Measurements from ENCODE around the gene OR2L8. TPM values are rescaled to one million over a fixed set of nuclear protein-coding genes. Genes with fewer than 3 reads are reported as not detected.
A peak's percentile ranks its signal among the peaks of the same experiment; 100 is the strongest.

The OR2L8 gene
- not detected for total RNA-seq

DNA sequence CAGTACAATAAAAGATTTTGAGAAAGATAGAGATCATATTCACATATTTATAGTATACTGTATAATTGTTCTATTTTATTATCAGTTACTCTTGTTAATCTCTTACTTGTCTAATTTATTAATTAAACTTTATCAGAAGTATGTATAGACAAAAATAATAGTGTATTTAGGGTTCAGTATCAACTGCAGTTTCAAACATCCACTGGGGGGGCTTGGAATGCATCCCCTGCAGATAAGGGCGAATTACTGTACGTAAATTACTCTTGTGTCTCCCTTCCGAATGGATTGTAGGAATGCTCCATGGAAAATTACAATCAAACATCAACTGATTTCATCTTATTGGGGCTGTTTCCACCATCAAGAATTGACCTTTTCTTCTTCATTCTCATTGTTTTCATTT lies at the start of gene OR2L8:
TSS of gene OR2L8 (plus strand) at position 301 of the 400 bp plus-strand sequence. CDS start at position 301, 0 bp downstream.
- Histone ChIP-seq H3K27ac (replicated peaks in 1 of 4) (no peak within 1 kb of the TSS), H3K36me3 (no peaks in the 10 kb centered on the region), H3K9me3 (peaks cover 0 to 8% (median 0%) of the 10 kb centered on the region in 4 donors), H3K4me1 (no peaks in the 10 kb centered on the region), H3K27me3 (no peaks in the 10 kb centered on the region), H3K4me3 (no peak within 1 kb of the TSS)
- TF ChIP-seq EP300 (IDR thresholded peaks at IDR 0.05) (no peak), POLR2A (IDR thresholded peaks at IDR 0.05; ENCODE audit: low read depth) (no peak), CTCF (IDR thresholded peaks at IDR 0.05) (no peak), POLR2AphosphoS5 (IDR thresholded peaks at IDR 0.05) (no peak)
- no peak for DNase-seq (ENCODE audit: extremely low spot score)
- intact Hi-C loops (cut with DNase I), result no loop called here
- 79% methylated on average over 3 of the region's 3 CpGs for WGBS

DNA sequence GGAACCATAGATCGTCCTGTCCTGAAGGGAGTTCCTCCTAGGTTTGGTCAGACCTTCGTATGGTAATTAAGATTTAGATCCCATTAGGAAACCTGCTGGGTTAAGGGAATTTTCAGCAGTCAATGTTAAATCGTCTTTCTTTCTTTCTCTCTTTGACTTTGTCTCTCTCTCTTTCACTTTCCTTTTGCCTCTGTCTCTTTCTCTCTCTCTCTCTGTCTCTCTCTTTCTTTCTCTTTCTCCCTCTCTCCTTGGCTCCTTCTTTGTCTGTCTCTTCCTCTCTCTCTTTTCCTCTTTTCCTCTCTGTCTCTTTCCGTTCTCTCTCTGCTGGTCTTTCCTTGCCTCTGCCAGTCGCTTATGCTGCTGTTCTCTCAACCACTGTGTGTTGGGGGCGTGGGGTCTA lies 44.5 kb upstream of the OR2L8 start:
- Histone ChIP-seq H3K9me3 (peaks cover 0 to 2% (median 0%) of the 10 kb centered on the region in 4 donors), H3K4me1 (no peaks in the 10 kb centered on the region), H3K36me3 (no peaks in the 10 kb centered on the region), H3K4me3 (no peak overlapping the region), H3K27me3 (no peaks in the 10 kb centered on the region), H3K27ac (replicated peaks in 1 of 4) (no peak overlapping the region)
- DNase-seq (ENCODE audit: extremely low spot score), result no peak
- TF ChIP-seq POLR2AphosphoS5 (IDR thresholded peaks at IDR 0.05) (no peak), POLR2A (IDR thresholded peaks at IDR 0.05; ENCODE audit: low read depth) (no peak), EP300 (IDR thresholded peaks at IDR 0.05) (no peak), CTCF (IDR thresholded peaks at IDR 0.05) (no peak)
- intact Hi-C loops (cut with DNase I), result no loop called here
- WGBS, result 85% methylated on average over 6 of the region's 6 CpGs

DNA sequence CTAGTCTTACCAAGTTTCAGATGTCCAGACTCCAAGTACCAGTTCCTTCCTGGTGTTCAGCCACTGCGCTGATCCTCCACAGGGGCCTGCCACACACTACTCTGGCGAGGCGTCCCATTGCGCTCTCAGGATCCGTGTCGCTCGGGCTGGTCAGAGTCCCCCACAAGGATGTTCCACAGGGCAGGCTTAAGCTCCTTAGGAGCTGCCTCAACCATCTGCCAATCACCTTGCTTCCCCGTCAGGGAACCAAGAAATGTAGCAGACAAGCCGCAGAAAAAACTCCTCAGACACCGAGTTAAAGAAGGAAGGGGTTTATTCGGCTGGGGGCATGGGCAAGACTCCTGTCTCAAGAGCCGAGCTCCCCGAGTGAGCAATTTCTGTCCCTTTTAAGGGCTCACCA lies 43.5 kb upstream of the OR2L8 start:
- no peak for DNase-seq (ENCODE audit: extremely low spot score)
- TF ChIP-seq POLR2A (IDR thresholded peaks at IDR 0.05; ENCODE audit: low read depth), result no peak
- no peak for TF ChIP-seq POLR2AphosphoS5 (IDR thresholded peaks at IDR 0.05)
- TF ChIP-seq EP300 (IDR thresholded peaks at IDR 0.05), result no peak
- TF ChIP-seq CTCF (IDR thresholded peaks at IDR 0.05), result no peak
- H3K27ac ChIP-seq (replicated peaks in 1 of 4), result no peak overlapping the region
- WGBS, result 80% methylated on average over 10 of the region's 13 CpGs
- H3K9me3 ChIP-seq, result no peaks in the 10 kb centered on the region
- H3K27me3 ChIP-seq, result no peaks in the 10 kb centered on the region
- intact Hi-C loops (cut with DNase I), result no loop called here
- H3K4me1 ChIP-seq, result no peaks in the 10 kb centered on the region
- H3K36me3 ChIP-seq, result no peaks in the 10 kb centered on the region
- H3K4me3 ChIP-seq, result no peak overlapping the region

- WGBS, result 58% methylated on average over 9 of the region's 9 CpGs
- H3K9me3 ChIP-seq, result no peaks in the 10 kb centered on the region
- intact Hi-C loops (cut with DNase I), result no loop called here
- H3K27ac ChIP-seq (replicated peaks in 1 of 4), result no peak overlapping the region
- H3K4me1 ChIP-seq, result no peaks in the 10 kb centered on the region
- TF ChIP-seq POLR2A (IDR thresholded peaks at IDR 0.05; ENCODE audit: low read depth) (no peak), CTCF (IDR thresholded peaks at IDR 0.05) (no peak), POLR2AphosphoS5 (IDR thresholded peaks at IDR 0.05) (no peak), EP300 (IDR thresholded peaks at IDR 0.05) (no peak)
- H3K4me3 ChIP-seq, result peak overlapping the region; percentile 10 to 46 (median 24)
- no peak for DNase-seq (ENCODE audit: extremely low spot score)
- no peaks in the 10 kb centered on the region for H3K27me3 ChIP-seq
- H3K36me3 ChIP-seq, result no peaks in the 10 kb centered on the region
These were observed 42.7 kb upstream of the OR2L8 start for GRCh38 chr1:247905910-247906503.
